AG09309 (cell line): ENCODE data around the gene VMO1.

ENCODE experiments used
- DNase-seq: peaks from one replicate; pipeline ENCODE4 v3.0.0-alpha.2; 2010; ENCODE audit warnings: low read depth
- H3K4me3 ChIP-seq: 2 replicates; pipeline ENCODE4 v1.5.1; 2011; ENCODE audit warnings: mild to moderate bottlenecking, low read depth, low read length, moderate library complexity; ENCODE audit not compliant: control insufficient read depth
- CTCF ChIP-seq: IDR thresholded peaks from 2 replicates; pipeline ENCODE4 v1.5.1; 2011; ENCODE audit warnings: mild to moderate bottlenecking, low read depth, low read length, inconsistent platforms; ENCODE audit not compliant: insufficient read depth, control insufficient read depth; ENCODE audit errors: missing control alignments

VMO1 gene

DNA sequence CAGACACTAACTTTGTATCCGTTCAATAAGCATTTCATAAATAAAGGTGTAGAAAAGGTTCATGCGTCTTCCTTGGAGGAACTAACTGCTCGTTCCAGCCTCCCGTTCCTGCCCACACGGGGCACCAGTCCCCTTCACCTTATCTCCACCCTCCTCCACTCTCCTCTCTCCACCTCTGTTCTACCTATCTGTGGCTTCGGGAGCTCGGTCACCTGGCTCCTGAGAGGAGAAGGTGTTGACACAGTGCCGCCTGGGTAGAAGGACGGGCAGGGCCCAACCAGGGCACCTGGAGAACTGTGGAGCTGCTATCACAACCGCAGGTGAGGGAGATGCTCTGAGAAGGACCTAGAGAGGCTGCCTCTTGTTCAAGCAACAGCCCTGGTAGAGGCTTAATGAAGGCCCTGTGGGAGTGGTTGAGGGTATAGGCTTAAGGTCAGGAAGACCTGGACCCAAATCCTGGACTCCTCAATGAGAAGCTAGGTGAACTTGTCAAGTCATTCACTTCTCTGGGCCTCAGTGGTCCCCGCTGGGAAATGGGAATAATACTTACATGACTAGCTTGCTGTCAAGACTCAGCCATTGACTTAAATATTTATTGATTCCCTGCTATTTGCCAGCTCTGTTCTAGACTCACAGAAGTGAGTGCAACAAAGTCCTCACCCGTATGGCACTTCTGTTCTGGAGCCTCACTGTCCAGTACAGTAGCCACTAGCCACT, 37.4 kb upstream of the VMO1 start:
- no peak for DNase-seq
- H3K4me3 ChIP-seq = no peak overlapping the region
- TF ChIP-seq CTCF = no peak

DNA sequence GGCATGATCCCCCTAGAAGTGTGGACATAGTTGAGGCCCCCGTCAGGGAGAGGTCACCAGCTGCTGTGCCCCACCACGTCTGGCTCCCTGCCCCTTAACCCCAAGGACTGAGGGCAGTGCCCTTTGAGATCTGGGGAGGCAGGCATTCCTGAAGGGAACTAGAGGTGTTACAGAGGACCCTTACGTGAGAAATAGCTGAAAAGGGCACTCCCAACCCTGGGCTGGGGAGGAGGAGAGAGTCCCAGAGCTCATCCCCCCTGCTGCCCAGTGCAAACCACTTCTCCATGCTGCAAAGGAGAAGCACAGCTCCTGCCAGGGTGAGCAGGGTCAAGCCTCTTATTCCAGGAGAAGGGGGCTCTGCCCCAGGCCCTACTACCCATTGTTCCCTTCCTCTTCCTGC, 36.7 kb upstream of the VMO1 start:
- no peak for DNase-seq

DNA sequence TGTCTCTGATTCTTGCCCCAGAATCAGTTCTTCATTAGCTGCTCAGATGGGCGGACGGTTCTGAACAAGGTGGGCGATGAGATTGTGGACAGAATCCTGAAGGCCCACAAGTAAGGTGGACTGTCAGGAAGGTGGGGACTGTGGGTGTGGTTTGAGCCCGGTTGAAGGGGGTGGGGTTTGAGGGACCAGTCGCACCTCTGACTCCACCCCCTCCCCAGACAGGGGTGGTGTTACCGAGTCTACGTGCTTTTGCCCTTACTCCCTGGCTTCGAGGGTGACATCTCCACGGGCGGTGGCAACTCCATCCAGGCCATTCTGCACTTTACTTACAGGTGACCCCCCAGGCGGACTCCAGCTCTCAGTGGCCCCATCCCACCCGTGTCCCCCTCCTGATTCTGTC, 32.1 kb upstream of the VMO1 start:
- no peak for TF ChIP-seq CTCF

More for the DNA sequence above, 36.7 kb upstream of the VMO1 start:
- no peak for TF ChIP-seq CTCF
- H3K4me3 ChIP-seq = no peak overlapping the region

DNA sequence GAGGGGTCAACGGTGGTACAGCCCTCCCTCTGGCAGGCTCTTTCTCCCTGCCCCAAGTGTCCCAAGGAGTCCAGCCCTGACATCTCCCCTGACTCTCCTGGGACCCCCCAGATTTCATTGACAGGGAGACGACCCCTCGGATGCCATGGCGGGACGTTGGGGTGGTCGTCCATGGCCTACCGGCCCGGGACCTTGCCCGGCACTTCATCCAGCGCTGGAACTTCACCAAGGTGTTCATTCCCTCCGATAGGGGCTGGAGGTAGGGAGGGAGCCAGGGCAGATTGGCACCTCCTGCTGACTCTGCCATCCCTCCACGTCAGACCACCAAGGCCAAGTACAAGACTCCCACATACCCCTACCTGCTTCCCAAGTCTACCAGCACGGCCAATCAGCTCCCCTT, 30.7 kb upstream of the VMO1 start:
- TF ChIP-seq CTCF = no peak
- DNase-seq = no peak
- no peak overlapping the region for H3K4me3 ChIP-seq

More for the DNA sequence above, 32.1 kb upstream of the VMO1 start:
- DNase-seq = no peak
- H3K4me3 ChIP-seq = no peak overlapping the region

GRCh38 chr17:4815043-4815675, 29.0 kb upstream of the VMO1 start:
- DNase-seq = no peak
- no peak overlapping the region for H3K4me3 ChIP-seq

GRCh38 chr17:4812690-4813089, 26.5 kb upstream of the VMO1 start:
- H3K4me3 ChIP-seq = no peak overlapping the region
- DNase-seq = no peak
- no peak for TF ChIP-seq CTCF

More at GRCh38 chr17:4815043-4815675, 29.0 kb upstream of the VMO1 start:
- TF ChIP-seq CTCF = peak; percentile 18
